HepG2 (cell line): ENCODE measurements around the gene ERFL. TPM values are rescaled to one million over a fixed set of nuclear protein-coding genes. Genes with fewer than 3 reads are reported as not detected.

Experiments
- ATAD3A ChIP-seq: sonication (generic); formaldehyde crosslinking; IDR thresholded peaks from 2 replicates; pipeline ENCODE4 v1.4.0; 2020; ENCODE audit warnings: missing genetic modification reagents
- BRCA1 ChIP-seq: sonication (generic); formaldehyde crosslinking; IDR thresholded peaks from 2 replicates; pipeline ENCODE4 v1.4.0; 2020; ENCODE audit warnings: missing genetic modification reagents
- FLYWCH1 ChIP-seq: sonication (generic); formaldehyde crosslinking; IDR thresholded peaks from 2 replicates; pipeline ENCODE4 v1.8.1; 2023; ENCODE audit warnings: mild to moderate bottlenecking, missing genetic modification reagents
- GLI4 ChIP-seq: sonication (generic); formaldehyde crosslinking; IDR thresholded peaks from 2 replicates; pipeline ENCODE4 v1.5.1; 2020; ENCODE audit warnings: missing genetic modification reagents, mild to moderate bottlenecking, moderate library complexity, borderline replicate concordance
- ISX ChIP-seq: sonication (generic); formaldehyde crosslinking; conservative IDR thresholded peaks from 2 replicates; pipeline ENCODE4 v1.5.0; 2020; ENCODE audit warnings: missing genetic modification reagents
- MED8 ChIP-seq: sonication (generic); formaldehyde crosslinking; IDR thresholded peaks from 2 replicates; pipeline ENCODE4 v1.8.1; 2023; ENCODE audit warnings: mild to moderate bottlenecking, missing genetic modification reagents; ENCODE audit not compliant: insufficient replicate concordance
- NAIF1 ChIP-seq: sonication (generic); formaldehyde crosslinking; IDR thresholded peaks from 2 replicates; pipeline ENCODE4 v1.5.0; 2020; ENCODE audit warnings: mild to moderate bottlenecking, missing genetic modification reagents, borderline replicate concordance
- NFIC ChIP-seq: IDR thresholded peaks from 2 replicates; pipeline ENCODE4 v1.6.1; 2012; ENCODE audit warnings: mild to moderate bottlenecking, low read length, inconsistent platforms
- RBM22 ChIP-seq: fragments of 200-400 bp; formaldehyde crosslinking; optimal IDR thresholded peaks from 2 replicates; pipeline ENCODE3; 2017; ENCODE audit warnings: mild to moderate bottlenecking, low read length, moderate library complexity
- SALL1 ChIP-seq: sonication (generic); formaldehyde crosslinking; IDR thresholded peaks from 2 replicates; pipeline ENCODE4 v1.8.0; 2022; ENCODE audit warnings: mild to moderate bottlenecking, missing genetic modification reagents
- ZC3H4 ChIP-seq: sonication (generic); formaldehyde crosslinking; IDR thresholded peaks from 2 replicates; pipeline ENCODE4 v1.4.0; 2020; ENCODE audit warnings: missing genetic modification reagents, borderline replicate concordance
- ZNF614 ChIP-seq: IDR thresholded peaks from 2 replicates; pipeline ENCODE4 v1.6.1; 2018; ENCODE audit warnings: missing biosample characterization, missing genetic modification reagents, inconsistent platforms, borderline replicate concordance
- ZSCAN31 ChIP-seq: sonication (generic); formaldehyde crosslinking; IDR thresholded peaks from 2 replicates; pipeline ENCODE4 v1.5.0; 2020; ENCODE audit warnings: low read depth, mild to moderate bottlenecking, missing genetic modification reagents
- polyA plus RNA-seq, 8 experiments: library from polyadenylated mRNA; depleted of rRNA in 3 of 8; stranded (reverse) in 7 of 8; unstranded in 1 of 8; fragments of >200 nt; fragmentation: Illumina TruSeq in 4 of 8; extraction: Trizol in 4 of 8; gene quantifications; 2 replicates each; pipeline versions ENCODE4 v1.2.1 to v1.2.3, GENCODE V29; 2011 to 2016; ENCODE audit warnings: low read depth in 4 of 8, missing spikeins in 1 of 8, mixed read lengths in 1 of 8; ENCODE audit not compliant: insufficient read depth in 1 of 8
- total RNA-seq, 5 experiments: library from RNA; depleted of rRNA; stranded (reverse); fragments of >200 nt; fragmentation: Illumina TruSeq; extraction: Trizol; gene quantifications; 2 replicates each; pipeline ENCODE4 v1.2.3, GENCODE V29; 2016; ENCODE audit warnings: low read depth in 1 of 5
- TF ChIP-seq, protein P1 (sequence below): sonication (generic); formaldehyde crosslinking; IDR thresholded peaks from 2 replicates; pipeline ENCODE4 v1.9.0; 2021; ENCODE audit warnings: mild to moderate bottlenecking, missing genetic modification reagents
- TF ChIP-seq, protein P2 (sequence below): sonication (generic); formaldehyde crosslinking; IDR thresholded peaks from 2 replicates; pipeline ENCODE4 v1.4.0; 2020; ENCODE audit warnings: mild to moderate bottlenecking, missing genetic modification reagents
- TF ChIP-seq, protein P3 (sequence below): sonication (generic); formaldehyde crosslinking; IDR thresholded peaks from 2 replicates; pipeline ENCODE4 v1.5.1; 2020; ENCODE audit warnings: mild to moderate bottlenecking, missing genetic modification reagents, moderate library complexity
- TF ChIP-seq, protein P4 (sequence below): IDR thresholded peaks from 2 replicates; pipeline ENCODE4 v1.6.1; 2016
- TF ChIP-seq, protein P5 (sequence below): sonication (generic); formaldehyde crosslinking; IDR thresholded peaks from 2 replicates; pipeline ENCODE4 v1.4.0; 2020; ENCODE audit warnings: missing genetic modification reagents, borderline replicate concordance

Gene ERFL
- total and polyA plus RNA-seq, 2 of the 13 experiments (the other 11 are each of a cell fraction or from before 2014, with no cell fraction given) = not detected

DNA sequence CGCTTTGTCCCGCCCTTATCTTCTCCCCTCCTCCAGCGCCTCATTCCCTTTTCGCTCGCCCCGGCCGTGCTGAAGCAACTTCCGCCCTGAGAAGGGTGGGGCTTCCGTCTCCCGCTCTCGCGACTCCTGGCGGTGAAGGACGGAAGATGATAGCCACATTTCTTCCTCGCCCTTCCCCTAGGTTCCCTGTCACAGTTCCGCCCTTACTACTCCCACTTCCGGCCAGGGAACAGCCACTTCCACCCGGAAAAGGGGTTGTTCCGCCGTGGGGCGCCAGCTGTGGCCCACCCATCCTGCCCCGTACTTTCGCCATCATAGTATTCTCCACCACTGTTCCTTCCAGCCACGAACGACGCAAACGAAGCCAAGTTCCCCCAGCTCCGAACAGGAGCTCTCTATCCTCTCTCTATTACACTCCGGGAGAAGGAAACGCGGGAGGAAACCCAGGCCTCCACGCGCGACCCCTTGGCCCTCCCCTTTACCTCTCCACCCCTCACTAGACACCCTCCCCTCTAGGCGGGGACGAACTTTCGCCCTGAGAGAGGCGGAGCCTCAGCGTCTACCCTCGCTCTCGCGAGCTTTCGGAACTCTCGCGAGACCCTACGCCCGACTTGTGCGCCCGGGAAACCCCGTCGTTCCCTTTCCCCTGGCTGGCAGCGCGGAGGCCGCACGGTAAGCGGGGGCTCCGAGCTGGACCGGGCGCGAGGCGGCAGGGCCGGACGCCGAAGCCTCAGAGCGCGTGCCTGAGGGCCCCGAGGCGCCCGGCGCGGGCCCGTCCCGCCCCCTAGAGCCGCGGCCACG, 68.4 kb downstream of the ERFL start, which contains the start of gene RPS19 (continued):
- TF ChIP-seq, protein P1, sequence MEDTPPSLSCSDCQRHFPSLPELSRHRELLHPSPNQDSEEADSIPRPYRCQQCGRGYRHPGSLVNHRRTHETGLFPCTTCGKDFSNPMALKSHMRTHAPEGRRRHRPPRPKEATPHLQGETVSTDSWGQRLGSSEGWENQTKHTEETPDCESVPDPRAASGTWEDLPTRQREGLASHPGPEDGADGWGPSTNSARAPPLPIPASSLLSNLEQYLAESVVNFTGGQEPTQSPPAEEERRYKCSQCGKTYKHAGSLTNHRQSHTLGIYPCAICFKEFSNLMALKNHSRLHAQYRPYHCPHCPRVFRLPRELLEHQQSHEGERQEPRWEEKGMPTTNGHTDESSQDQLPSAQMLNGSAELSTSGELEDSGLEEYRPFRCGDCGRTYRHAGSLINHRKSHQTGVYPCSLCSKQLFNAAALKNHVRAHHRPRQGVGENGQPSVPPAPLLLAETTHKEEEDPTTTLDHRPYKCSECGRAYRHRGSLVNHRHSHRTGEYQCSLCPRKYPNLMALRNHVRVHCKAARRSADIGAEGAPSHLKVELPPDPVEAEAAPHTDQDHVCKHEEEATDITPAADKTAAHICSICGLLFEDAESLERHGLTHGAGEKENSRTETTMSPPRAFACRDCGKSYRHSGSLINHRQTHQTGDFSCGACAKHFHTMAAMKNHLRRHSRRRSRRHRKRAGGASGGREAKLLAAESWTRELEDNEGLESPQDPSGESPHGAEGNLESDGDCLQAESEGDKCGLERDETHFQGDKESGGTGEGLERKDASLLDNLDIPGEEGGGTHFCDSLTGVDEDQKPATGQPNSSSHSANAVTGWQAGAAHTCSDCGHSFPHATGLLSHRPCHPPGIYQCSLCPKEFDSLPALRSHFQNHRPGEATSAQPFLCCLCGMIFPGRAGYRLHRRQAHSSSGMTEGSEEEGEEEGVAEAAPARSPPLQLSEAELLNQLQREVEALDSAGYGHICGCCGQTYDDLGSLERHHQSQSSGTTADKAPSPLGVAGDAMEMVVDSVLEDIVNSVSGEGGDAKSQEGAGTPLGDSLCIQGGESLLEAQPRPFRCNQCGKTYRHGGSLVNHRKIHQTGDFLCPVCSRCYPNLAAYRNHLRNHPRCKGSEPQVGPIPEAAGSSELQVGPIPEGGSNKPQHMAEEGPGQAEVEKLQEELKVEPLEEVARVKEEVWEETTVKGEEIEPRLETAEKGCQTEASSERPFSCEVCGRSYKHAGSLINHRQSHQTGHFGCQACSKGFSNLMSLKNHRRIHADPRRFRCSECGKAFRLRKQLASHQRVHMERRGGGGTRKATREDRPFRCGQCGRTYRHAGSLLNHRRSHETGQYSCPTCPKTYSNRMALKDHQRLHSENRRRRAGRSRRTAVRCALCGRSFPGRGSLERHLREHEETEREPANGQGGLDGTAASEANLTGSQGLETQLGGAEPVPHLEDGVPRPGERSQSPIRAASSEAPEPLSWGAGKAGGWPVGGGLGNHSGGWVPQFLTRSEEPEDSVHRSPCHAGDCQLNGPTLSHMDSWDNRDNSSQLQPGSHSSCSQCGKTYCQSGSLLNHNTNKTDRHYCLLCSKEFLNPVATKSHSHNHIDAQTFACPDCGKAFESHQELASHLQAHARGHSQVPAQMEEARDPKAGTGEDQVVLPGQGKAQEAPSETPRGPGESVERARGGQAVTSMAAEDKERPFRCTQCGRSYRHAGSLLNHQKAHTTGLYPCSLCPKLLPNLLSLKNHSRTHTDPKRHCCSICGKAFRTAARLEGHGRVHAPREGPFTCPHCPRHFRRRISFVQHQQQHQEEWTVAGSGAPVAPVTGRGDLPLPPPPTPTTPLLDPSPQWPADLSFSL (CRISPR knock-in tag) = no peak
- 0 out of 2 replicates have a peak, but pooled peaks have one; percentile 31 for TF ChIP-seq BRCA1
- TF ChIP-seq, protein P2, sequence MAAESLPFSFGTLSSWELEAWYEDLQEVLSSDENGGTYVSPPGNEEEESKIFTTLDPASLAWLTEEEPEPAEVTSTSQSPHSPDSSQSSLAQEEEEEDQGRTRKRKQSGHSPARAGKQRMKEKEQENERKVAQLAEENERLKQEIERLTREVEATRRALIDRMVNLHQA (CRISPR knock-in tag) = no peak
- peak; percentile 57; the same call in 1 of the 2 replicates for TF ChIP-seq NAIF1 (CRISPR knock-in tag)
- peak; percentile 45; the same call in 1 of the 2 replicates for TF ChIP-seq ZC3H4
- no peak for TF ChIP-seq GLI4 (CRISPR knock-in tag)
- no peak for TF ChIP-seq FLYWCH1 (CRISPR knock-in tag)
- no peak for TF ChIP-seq ISX (CRISPR knock-in tag)
- no peak for TF ChIP-seq NFIC
- TF ChIP-seq, protein P3, sequence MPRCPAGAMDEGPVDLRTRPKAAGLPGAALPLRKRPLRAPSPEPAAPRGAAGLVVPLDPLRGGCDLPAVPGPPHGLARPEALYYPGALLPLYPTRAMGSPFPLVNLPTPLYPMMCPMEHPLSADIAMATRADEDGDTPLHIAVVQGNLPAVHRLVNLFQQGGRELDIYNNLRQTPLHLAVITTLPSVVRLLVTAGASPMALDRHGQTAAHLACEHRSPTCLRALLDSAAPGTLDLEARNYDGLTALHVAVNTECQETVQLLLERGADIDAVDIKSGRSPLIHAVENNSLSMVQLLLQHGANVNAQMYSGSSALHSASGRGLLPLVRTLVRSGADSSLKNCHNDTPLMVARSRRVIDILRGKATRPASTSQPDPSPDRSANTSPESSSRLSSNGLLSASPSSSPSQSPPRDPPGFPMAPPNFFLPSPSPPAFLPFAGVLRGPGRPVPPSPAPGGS (CRISPR knock-in tag) = peak; percentile 27; the same call in 1 of the 2 replicates
- TF ChIP-seq ZSCAN31 (CRISPR knock-in tag) = peak; percentile 64
- TF ChIP-seq ZNF614 (CRISPR knock-in tag) = no peak
- no peak for TF ChIP-seq ATAD3A (CRISPR knock-in tag)
- TF ChIP-seq RBM22 = peak; percentile 74
- TF ChIP-seq MED8 (CRISPR knock-in tag) = peak; percentile 48
- TF ChIP-seq, protein P4, sequence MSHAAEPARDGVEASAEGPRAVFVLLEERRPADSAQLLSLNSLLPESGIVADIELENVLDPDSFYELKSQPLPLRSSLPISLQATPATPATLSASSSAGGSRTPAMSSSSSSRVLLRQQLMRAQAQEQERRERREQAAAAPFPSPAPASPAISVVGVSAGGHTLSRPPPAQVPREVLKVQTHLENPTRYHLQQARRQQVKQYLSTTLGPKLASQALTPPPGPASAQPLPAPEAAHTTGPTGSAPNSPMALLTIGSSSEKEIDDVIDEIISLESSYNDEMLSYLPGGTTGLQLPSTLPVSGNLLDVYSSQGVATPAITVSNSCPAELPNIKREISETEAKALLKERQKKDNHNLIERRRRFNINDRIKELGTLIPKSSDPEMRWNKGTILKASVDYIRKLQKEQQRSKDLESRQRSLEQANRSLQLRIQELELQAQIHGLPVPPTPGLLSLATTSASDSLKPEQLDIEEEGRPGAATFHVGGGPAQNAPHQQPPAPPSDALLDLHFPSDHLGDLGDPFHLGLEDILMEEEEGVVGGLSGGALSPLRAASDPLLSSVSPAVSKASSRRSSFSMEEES (CRISPR knock-in tag) = no peak; the same call in 1 of the 2 replicates
- peak; percentile 81 for TF ChIP-seq SALL1
- TF ChIP-seq, protein P5, sequence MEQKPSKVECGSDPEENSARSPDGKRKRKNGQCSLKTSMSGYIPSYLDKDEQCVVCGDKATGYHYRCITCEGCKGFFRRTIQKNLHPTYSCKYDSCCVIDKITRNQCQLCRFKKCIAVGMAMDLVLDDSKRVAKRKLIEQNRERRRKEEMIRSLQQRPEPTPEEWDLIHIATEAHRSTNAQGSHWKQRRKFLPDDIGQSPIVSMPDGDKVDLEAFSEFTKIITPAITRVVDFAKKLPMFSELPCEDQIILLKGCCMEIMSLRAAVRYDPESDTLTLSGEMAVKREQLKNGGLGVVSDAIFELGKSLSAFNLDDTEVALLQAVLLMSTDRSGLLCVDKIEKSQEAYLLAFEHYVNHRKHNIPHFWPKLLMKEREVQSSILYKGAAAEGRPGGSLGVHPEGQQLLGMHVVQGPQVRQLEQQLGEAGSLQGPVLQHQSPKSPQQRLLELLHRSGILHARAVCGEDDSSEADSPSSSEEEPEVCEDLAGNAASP (CRISPR knock-in tag) = peak; percentile 70
